Breast epithelium (tissue), 4 donors: Measurements from ENCODE around the gene CAPZA1. TPM values are rescaled to one million over a fixed set of nuclear protein-coding genes. Genes with fewer than 3 reads are reported as not detected.

Source experiments
- DNase-seq, 2 donors: peaks; one replicate each; pipeline ENCODE4 v3.0.0-alpha.2; 2019; ENCODE audit warnings: low spot score in 2 of 2
- H3K27ac ChIP-seq, 2 donors: fragments of 200-600 bp; sonication (generic) in 1 of 2; one replicate each; pipeline ENCODE4 v1.5.1; 2016 to 2019; ENCODE audit warnings: mild to moderate bottlenecking in 1 of 2
- H3K27me3 ChIP-seq, 2 donors: fragments of 200-600 bp; sonication (generic) in 1 of 2; one replicate each; pipeline versions ENCODE4 v1.5.1 to v1.6.0; 2017 to 2019; ENCODE audit warnings: control low read depth in 1 of 2, mild to moderate bottlenecking in 1 of 2
- H3K36me3 ChIP-seq: fragments of 200-600 bp; one replicate; pipeline ENCODE4 v1.5.1; 2019
- H3K4me1 ChIP-seq, 2 donors: fragments of 200-600 bp; sonication (generic); one replicate each; pipeline ENCODE4 v1.5.1; 2016 to 2019; ENCODE audit warnings: control low read depth in 1 of 2
- H3K4me3 ChIP-seq, 3 donors: fragments of 200-600 bp; sonication (generic); 1 replicate in 2 of 3; 2 replicates in 1 of 3; pipeline ENCODE4 v1.5.1; 2016 to 2019; ENCODE audit warnings: mild to moderate bottlenecking in 3 of 3, moderate library complexity in 2 of 3
- H3K9me3 ChIP-seq, 2 donors: fragments of 200-600 bp; sonication (generic) in 1 of 2; one replicate each; pipeline ENCODE4 v1.5.1; 2016 to 2019; ENCODE audit warnings: control low read depth in 1 of 2
- CTCF ChIP-seq, 3 donors: fragments of 450-650 bp; IDR thresholded peaks; one replicate each; pipeline ENCODE4 v1.5.1; 2016 to 2017; ENCODE audit warnings: antibody characterized with exemption in 3 of 3, mild to moderate bottlenecking in 3 of 3, moderate library complexity in 3 of 3
- POLR2A ChIP-seq: fragments of 450-650 bp; IDR thresholded peaks from one replicate; pipeline ENCODE4 v1.6.1; 2016; ENCODE audit warnings: antibody characterized with exemption, mild to moderate bottlenecking, moderate library complexity
- POLR2AphosphoS5 ChIP-seq, 3 donors: sonication (generic); formaldehyde crosslinking; IDR thresholded peaks; one replicate each; pipeline ENCODE4 v1.6.1; 2017; ENCODE audit warnings: antibody characterized with exemption in 3 of 3
- intact Hi-C: fragments of 100-400 bp; cut with DNase I; formaldehyde crosslinking; loops from one replicate; pipeline ENCODE4 v1.15.1; 2023; ENCODE audit warnings: low total_unique reads
- total RNA-seq, 3 donors: library from RNA; depleted of rRNA; stranded (reverse); fragments of >200 nt; gene quantifications; one replicate each; pipeline ENCODE4 v1.1.0, GENCODE V29; 2016

The CAPZA1 gene
- total RNA-seq, 3 donors from 2014 or later = 139 to 161 (median 142) TPM

- DNase-seq = no peak
- H3K36me3 ChIP-seq = no peaks in the 10 kb centered on the region
- intact Hi-C loops = no loop called here
- no peaks in the 10 kb centered on the region for H3K4me1 ChIP-seq
- no peaks in the 10 kb centered on the region for H3K9me3 ChIP-seq
- no peak overlapping the region for H3K27ac ChIP-seq
- no peak overlapping the region for H3K4me3 ChIP-seq
- H3K27me3 ChIP-seq = no peaks in the 10 kb centered on the region
- no peak for TF ChIP-seq CTCF (IDR thresholded peaks at IDR 0.05)
- TF ChIP-seq POLR2A = no peak
- TF ChIP-seq POLR2AphosphoS5 (IDR thresholded peaks at IDR 0.05) = no peak
These were observed 37.9 kb upstream of the CAPZA1 start for GRCh38 chr1:112581586-112582192.

GRCh38 chr1:112583366-112583765 lies 36.3 kb upstream of the CAPZA1 start:
- Histone ChIP-seq H3K9me3 (no peaks in the 10 kb centered on the region), H3K36me3 (no peaks in the 10 kb centered on the region), H3K27ac (no peak overlapping the region), H3K4me3 (no peak overlapping the region), H3K27me3 (no peaks in the 10 kb centered on the region), H3K4me1 (no peaks in the 10 kb centered on the region)
- TF ChIP-seq POLR2A (no peak), POLR2AphosphoS5 (IDR thresholded peaks at IDR 0.05) (no peak), CTCF (IDR thresholded peaks at IDR 0.05) (no peak)
- intact Hi-C loops = no loop called here
- DNase-seq = no peak

DNA sequence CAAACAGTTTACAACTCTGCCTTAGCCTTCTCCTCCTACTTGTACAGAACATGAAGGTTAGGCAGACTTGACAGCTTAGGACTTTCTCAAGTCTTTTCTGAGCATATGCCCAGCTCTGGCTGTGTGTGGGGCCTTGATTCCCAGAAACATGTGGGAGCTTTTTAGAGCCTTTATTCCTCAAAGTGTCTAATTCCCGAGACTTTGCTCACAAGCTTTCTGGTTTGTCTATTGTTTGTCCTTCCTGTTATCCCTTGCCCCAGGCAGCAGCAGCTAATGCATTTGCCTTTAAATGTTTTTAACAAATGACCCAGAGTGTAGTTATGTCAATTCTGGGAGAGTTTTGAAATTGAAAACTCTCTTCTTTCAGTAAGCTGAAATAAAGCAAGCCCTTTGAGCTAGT lies 29.9 kb upstream of the CAPZA1 start:
- no peaks in the 10 kb centered on the region for H3K27me3 ChIP-seq
- H3K36me3 ChIP-seq = no peaks in the 10 kb centered on the region
- DNase-seq = no peak
- no peak overlapping the region for H3K4me3 ChIP-seq
- no peaks in the 10 kb centered on the region for H3K9me3 ChIP-seq
- H3K4me1 ChIP-seq = no peaks in the 10 kb centered on the region
- intact Hi-C loops = no loop called here
- no peak overlapping the region for H3K27ac ChIP-seq
- TF ChIP-seq POLR2A (no peak), CTCF (IDR thresholded peaks at IDR 0.05) (no peak), POLR2AphosphoS5 (IDR thresholded peaks at IDR 0.05) (no peak)

DNA sequence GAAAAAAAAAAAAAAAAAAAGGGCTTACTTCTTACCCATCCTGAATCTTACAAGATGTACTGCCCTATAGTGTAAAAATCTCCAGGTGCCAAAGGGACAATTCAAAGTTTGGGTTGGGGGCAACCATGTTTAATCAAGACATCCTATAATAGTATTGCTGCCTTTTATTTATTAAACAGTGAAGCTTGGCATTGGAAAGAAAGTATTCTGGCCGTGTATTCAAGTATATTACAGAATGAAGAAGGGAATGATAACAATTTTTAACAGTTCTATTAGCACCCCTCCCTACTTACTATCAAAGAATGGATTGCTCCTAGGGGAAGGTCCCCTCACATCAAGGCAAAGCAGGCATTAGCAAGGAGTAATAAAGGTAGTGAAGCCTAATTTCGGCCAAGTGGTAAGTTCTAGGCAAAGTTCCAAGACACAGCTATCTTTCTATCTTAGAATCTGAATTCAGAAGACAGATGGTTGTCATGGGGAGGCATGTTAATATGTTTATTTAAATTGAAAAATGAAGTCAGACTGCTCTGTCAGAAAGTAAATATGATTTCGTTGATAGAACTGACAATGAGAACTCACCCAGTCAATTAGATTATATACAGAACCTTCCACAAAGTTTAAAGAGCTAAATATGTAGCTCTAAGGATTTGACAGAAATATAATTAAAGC lies 25.3 kb upstream of the CAPZA1 start:
- Histone ChIP-seq H3K4me1 (no peaks in the 10 kb centered on the region), H3K27ac (no peak overlapping the region), H3K36me3 (no peaks in the 10 kb centered on the region), H3K4me3 (no peak overlapping the region), H3K27me3 (no peaks in the 10 kb centered on the region), H3K9me3 (no peaks in the 10 kb centered on the region)
- DNase-seq = no peak
- TF ChIP-seq CTCF (IDR thresholded peaks at IDR 0.05) (no peak), POLR2AphosphoS5 (IDR thresholded peaks at IDR 0.05) (no peak), POLR2A (no peak)
- intact Hi-C loops = no loop called here

DNA sequence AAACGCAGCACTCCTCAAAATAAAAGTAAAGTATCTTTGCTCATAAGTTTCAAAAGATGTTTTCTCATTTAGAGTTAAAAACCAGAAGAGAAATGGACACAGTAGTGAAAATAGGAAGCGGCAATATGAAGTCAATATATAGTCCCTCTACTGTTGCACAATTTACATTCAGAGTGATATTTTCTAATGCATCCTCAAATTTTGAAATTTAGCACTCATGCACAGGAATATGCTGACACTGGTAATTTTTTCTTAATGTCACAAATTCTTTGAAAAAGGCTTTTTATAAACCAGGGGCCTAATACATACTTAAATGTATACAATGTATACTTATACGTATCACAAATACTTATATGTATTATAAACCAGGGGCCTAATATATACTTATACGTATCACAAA lies 20.2 kb upstream of the CAPZA1 start:
- intact Hi-C loops = no loop called here
- TF ChIP-seq POLR2AphosphoS5 (IDR thresholded peaks at IDR 0.05) (no peak), CTCF (IDR thresholded peaks at IDR 0.05) (no peak), POLR2A (no peak)
- H3K4me1 ChIP-seq = no peaks in the 10 kb centered on the region
- H3K27me3 ChIP-seq = no peaks in the 10 kb centered on the region
- H3K4me3 ChIP-seq = no peak overlapping the region
- H3K27ac ChIP-seq = no peak overlapping the region
- H3K9me3 ChIP-seq = no peaks in the 10 kb centered on the region
- DNase-seq = no peak
- no peaks in the 10 kb centered on the region for H3K36me3 ChIP-seq
